C4-2B (cell line): ENCODE results near the gene HSD11B1.

ENCODE experiments used
- CTCF ChIP-seq: fragments of 450-650 bp; conservative IDR thresholded peaks from 2 replicates; pipeline ENCODE4 v1.5.1; 2017; ENCODE audit warnings: mild to moderate bottlenecking
- ZFX ChIP-seq: fragments of 450-650 bp; IDR thresholded peaks from 2 replicates; pipeline ENCODE4 v1.6.1; 2017

- TF ChIP-seq CTCF (no peak), ZFX (no peak)
Measured at GRCh38 chr1:209778102-209778501, 73.5 kb downstream of the HSD11B1 start.
